Kidney (tissue), 14 donors: Measurements from ENCODE around the gene ZPR1. TPM values are rescaled to one million over a fixed set of nuclear protein-coding genes. Genes with fewer than 3 reads are reported as not detected.
A peak's percentile ranks its signal among the peaks of the same experiment; 100 is the strongest.

Experiments used
- DNase-seq, 5 donors: peaks; one replicate each; pipeline ENCODE4 v3.0.0-alpha.2; 2013 to 2020
- FAIRE-seq: peaks from 2 replicates; lab custom pipeline; 2012; peaks lifted over from hg19 to GRCh38; lab: Jason Lieb, UNC
- H3K27ac ChIP-seq, 2 donors: one replicate each; pipeline ENCODE4 v1.7.0; 2013; ENCODE audit warnings: low read depth in 2 of 2, low read length in 2 of 2, inconsistent platforms in 1 of 2
- H3K27me3 ChIP-seq: one replicate; pipeline ENCODE4 v1.7.1; 2013; ENCODE audit warnings: low read length, inconsistent platforms; ENCODE audit not compliant: control insufficient read depth, insufficient read depth
- H3K36me3 ChIP-seq, 3 donors: one replicate each; pipeline versions ENCODE4 v1.7.0 to v1.7.1; 2013; ENCODE audit warnings: low read length in 3 of 3, control low read depth in 1 of 3, inconsistent platforms in 1 of 3; ENCODE audit not compliant: insufficient read depth in 3 of 3, control insufficient read depth in 2 of 3
- H3K4me1 ChIP-seq, 3 donors: one replicate each; pipeline versions ENCODE4 v1.7.0 to v1.7.1; 2013; ENCODE audit warnings: low read length in 3 of 3, inconsistent platforms in 1 of 3, low read depth in 1 of 3; ENCODE audit not compliant: control insufficient read depth in 2 of 3, insufficient read depth in 2 of 3
- H3K4me3 ChIP-seq, 3 donors: one replicate each; pipeline versions ENCODE4 v1.7.0 to v1.8.1; 2013; ENCODE audit warnings: low read length in 3 of 3, control low read depth in 1 of 3, inconsistent platforms in 1 of 3
- H3K9ac ChIP-seq, 3 donors: one replicate each; pipeline versions ENCODE4 v1.7.0 to v1.7.1; 2013; ENCODE audit warnings: low read length in 3 of 3, control low read depth in 1 of 3, inconsistent platforms in 1 of 3
- H3K9me3 ChIP-seq, 3 donors: one replicate each; pipeline versions ENCODE4 v1.7.0 to v1.7.1; 2013; ENCODE audit warnings: low read length in 3 of 3, control low read depth in 1 of 3, inconsistent platforms in 1 of 3; ENCODE audit not compliant: control insufficient read depth in 2 of 3, insufficient read depth in 1 of 3
- CTCF ChIP-seq: IDR thresholded peaks from 3 replicates; pipeline ENCODE4 v1.5.1; 2012; ENCODE audit warnings: mild to moderate bottlenecking, moderate library complexity, borderline replicate concordance; ENCODE audit not compliant: insufficient read depth; ENCODE audit errors: extremely low read depth
- intact Hi-C: fragments of 100-400 bp; cut with DNase I; formaldehyde crosslinking; loops from one replicate; pipeline ENCODE4 v1.11.1; 2022
- polyA plus RNA-seq: library from polyadenylated mRNA; stranded (reverse); fragments of 350-450 nt; fragmentation: Illumina TruSeq; extraction: RNeasy Lipid Tissue Mini Kit (QIAGEN cat#74804); gene quantifications from one replicate; pipeline ENCODE4 v1.2.3, GENCODE V29; 2014; ENCODE audit warnings: low read depth, low replicate concordance; ENCODE audit not compliant: insufficient read depth
- total RNA-seq: library from RNA; stranded (reverse); fragmentation: NEBNext Ultra II Directional; extraction: Animal tissue kit (Norgen Biotek cat#: 25700); gene quantifications from one replicate; pipeline ENCODE4 v1.2.1, GENCODE V29; 2021
- donor health status: control.
- donor health status: control.
- donor health status: control.
- donor health status: control.
- donor health status: control.
- donor health status: DM: yes; HTN: yes; CAD: no.
- donor health status: Normal renal cell carcinoma (clear cell type).

Gene ZPR1
- total and polyA plus RNA-seq, 2 donors from 2014 or later, result 30.0 to 40.2 TPM

DNA sequence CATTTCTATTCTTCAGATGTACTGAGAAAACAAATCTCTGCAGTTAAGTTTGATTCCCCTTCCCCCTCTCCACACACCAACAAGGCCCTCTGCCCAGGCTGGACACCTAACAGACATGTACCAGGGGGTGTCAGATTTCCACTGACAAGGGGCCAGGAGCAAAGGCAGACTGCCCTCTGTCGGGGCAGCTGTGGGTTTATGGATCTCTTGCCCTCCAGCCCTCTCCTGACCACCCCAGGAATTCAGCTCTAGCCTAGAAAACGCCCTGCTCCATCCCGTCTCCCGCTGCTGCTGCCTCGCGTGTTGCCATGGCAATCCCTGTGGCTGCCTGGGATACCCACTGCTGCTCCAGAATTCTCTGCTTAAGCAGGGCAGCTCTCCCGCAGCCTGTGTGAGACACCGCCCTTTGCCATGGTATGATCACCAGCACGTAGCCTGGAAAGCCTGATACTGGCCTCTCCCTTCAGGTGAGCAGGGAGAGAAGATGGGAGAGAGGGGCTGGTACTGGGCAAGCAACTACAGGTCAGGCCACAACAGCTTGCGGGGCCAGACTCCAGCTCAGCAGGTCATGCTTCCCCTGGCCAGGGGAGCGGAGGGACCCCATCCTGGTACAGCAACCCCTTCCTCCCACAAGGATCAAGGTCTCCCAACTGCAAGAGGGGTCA, 56.6 kb downstream of the ZPR1 start:
- intact Hi-C loops, result no loop called here
- Histone ChIP-seq H3K9me3 (no peaks in the 10 kb centered on the region), H3K27ac (no peak overlapping the region), H3K4me3 (no peak overlapping the region), H3K9ac (no peak overlapping the region), H3K4me1 (peaks cover 0 to 2% (median 0%) of the 10 kb centered on the region in 3 donors), H3K36me3 (no peaks in the 10 kb centered on the region), H3K27me3 (no peaks in the 10 kb centered on the region)
- no peak for FAIRE-seq
- TF ChIP-seq CTCF, result no peak
- peak in 4 of 5 donors; percentile 59 to 69 (median 64) for DNase-seq

DNA sequence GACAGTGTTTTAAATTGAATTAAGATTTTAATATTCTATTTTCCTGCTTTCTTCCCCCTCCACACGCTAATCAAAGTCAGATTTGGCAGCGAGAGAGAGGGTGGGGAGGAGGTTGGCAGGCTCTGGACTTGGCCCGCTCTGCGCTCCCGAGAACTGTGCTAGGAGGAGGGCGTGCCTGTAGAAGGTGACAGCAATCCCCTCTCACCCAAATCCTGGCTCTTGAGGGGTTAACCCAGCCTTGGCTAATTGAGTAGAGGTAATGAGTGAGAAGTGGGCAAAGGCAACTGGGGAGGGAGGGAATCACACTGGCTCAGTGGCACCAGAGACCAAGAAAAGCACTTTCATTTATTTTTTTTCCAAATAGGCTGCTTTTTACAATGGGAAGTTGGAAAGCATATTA, 57.2 kb downstream of the ZPR1 start:
- Histone ChIP-seq H3K9me3 (no peaks in the 10 kb centered on the region), H3K36me3 (no peaks in the 10 kb centered on the region), H3K9ac (no peak overlapping the region), H3K4me3 (no peak overlapping the region), H3K4me1 (peaks cover 0 to 4% (median 0%) of the 10 kb centered on the region in 3 donors), H3K27ac (no peak overlapping the region), H3K27me3 (no peaks in the 10 kb centered on the region)
- peak in 1 of 5 donors; percentile 35 for DNase-seq
- FAIRE-seq, result no peak
- TF ChIP-seq CTCF, result no peak
- intact Hi-C loops, result no loop called here

DNA sequence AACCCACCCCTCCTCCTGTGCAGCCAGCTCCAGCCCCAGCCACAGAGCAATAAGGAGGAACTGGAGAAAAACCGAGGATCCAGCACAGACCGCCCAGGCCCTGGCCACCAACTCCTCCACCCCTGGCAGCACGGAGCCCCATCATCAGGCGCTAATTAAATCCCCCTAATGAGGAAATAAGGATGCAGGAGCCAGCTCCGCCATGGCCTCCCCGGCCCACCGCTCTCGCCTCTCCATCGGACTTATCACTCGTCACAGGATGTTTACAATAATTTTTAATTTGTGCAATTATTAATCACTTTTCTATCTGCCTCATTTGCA, 57.6 kb downstream of the ZPR1 start:
- Histone ChIP-seq H3K4me3 (no peak overlapping the region), H3K9ac (no peak overlapping the region), H3K9me3 (no peaks in the 10 kb centered on the region), H3K4me1 (peaks cover 0 to 6% (median 0%) of the 10 kb centered on the region in 3 donors), H3K27ac (no peak overlapping the region), H3K27me3 (no peaks in the 10 kb centered on the region), H3K36me3 (no peaks in the 10 kb centered on the region)
- FAIRE-seq (no peak), DNase-seq (peak in 1 of 5 donors; percentile 33)
- no peak for TF ChIP-seq CTCF
- intact Hi-C loops, result no loop called here
